IMR-90 (cell line): Measurements from ENCODE around the gene PGRMC1. TPM values are rescaled to one million over a fixed set of nuclear protein-coding genes. Genes with fewer than 3 reads are reported as not detected.

Experiments used
- ATAC-seq: fragments of 200-7000 bp; cut with Tn5 transposase; 2 replicates; pipeline ENCODE4 v1.9.1; 2020; ENCODE audit warnings: low read depth, mild to moderate bottlenecking, moderate library complexity
- BruUV-seq: library from RNA; stranded (reverse); fragments of 400-500 nt; replicated peaks from 2 replicates; lab custom pipeline; 2021; lab: Mats Ljungman, UMichigan
- CTCF ChIA-PET: fragments of 300-600 bp; formaldehyde crosslinking; extraction: SDS; loops from one replicate; lab custom pipeline; 2021; ENCODE audit warnings: antibody characterized with exemption; lab: Yijun Ruan, JAX
- POLR2A ChIA-PET: fragments of 300-600 bp; sonication (Branson Sonifier 250); formaldehyde crosslinking; loops from one replicate; lab custom pipeline; 2022; ENCODE audit warnings: antibody characterized with exemption; ENCODE audit not compliant: unreplicated experiment; lab: Charles Lee
- DNase-seq: peaks from one replicate; pipeline ENCODE4 v3.0.0; 2013
- H2AFZ ChIP-seq: replicated peaks from 2 replicates; pipeline ENCODE3; 2013; ENCODE audit warnings: low read length, mild to moderate bottlenecking; ENCODE audit not compliant: poor library complexity
- H2AK5ac ChIP-seq: 2 replicates; pipeline ENCODE4 v1.6.1; 2013; ENCODE audit warnings: low read depth, low read length, inconsistent platforms
- H2AK9ac ChIP-seq: replicated peaks from 2 replicates; pipeline ENCODE3; 2013; ENCODE audit warnings: mild to moderate bottlenecking, low read depth, low read length, moderate library complexity; ENCODE audit not compliant: poor library complexity
- H2BK120ac ChIP-seq: 2 replicates; pipeline ENCODE4 v1.6.1; 2013; ENCODE audit warnings: low read depth, low read length, inconsistent platforms
- H2BK15ac ChIP-seq: 3 replicates; pipeline ENCODE4 v1.6.1; 2013; ENCODE audit warnings: low read depth, low read length, inconsistent platforms
- H2BK20ac ChIP-seq: 2 replicates; pipeline ENCODE4 v1.6.1; 2013; ENCODE audit warnings: low read depth, mild to moderate bottlenecking, inconsistent platforms, low read length, moderate library complexity
- H2BK5ac ChIP-seq: 2 replicates; pipeline ENCODE4 v1.6.1; 2013; ENCODE audit warnings: mild to moderate bottlenecking, low read depth, low read length, inconsistent platforms; ENCODE audit not compliant: poor library complexity, severe bottlenecking
- H3K14ac ChIP-seq: replicated peaks from 2 replicates; pipeline ENCODE4 v1.6.1; 2013; ENCODE audit warnings: low read depth, low read length, inconsistent platforms
- H3K18ac ChIP-seq: 2 replicates; pipeline ENCODE4 v1.6.1; 2013; ENCODE audit warnings: low read depth, low read length, control low read depth
- H3K23ac ChIP-seq: 2 replicates; pipeline ENCODE4 v1.6.1; 2013; ENCODE audit warnings: low read depth, low read length, inconsistent platforms
- H3K27ac ChIP-seq: 2 replicates; pipeline ENCODE4 v1.5.1; 2013; ENCODE audit warnings: mild to moderate bottlenecking, control low read depth, low read length; ENCODE audit not compliant: insufficient read depth
- H3K27me3 ChIP-seq: 2 replicates; pipeline ENCODE4 v1.6.1; 2013; ENCODE audit warnings: low read length; ENCODE audit not compliant: control insufficient read depth, insufficient read depth
- H3K36me3 ChIP-seq: 2 replicates; pipeline ENCODE4 v1.6.1; 2013; ENCODE audit warnings: low read length, mixed read lengths; ENCODE audit not compliant: control insufficient read depth, insufficient read depth
- H3K4ac ChIP-seq: 2 replicates; pipeline ENCODE4 v1.6.1; 2013; ENCODE audit warnings: low read depth, low read length, inconsistent platforms
- H3K4me1 ChIP-seq: 2 replicates; pipeline ENCODE4 v1.6.1; 2013; ENCODE audit warnings: low read length, mixed read lengths; ENCODE audit not compliant: control insufficient read depth, insufficient read depth
- H3K4me2 ChIP-seq: 2 replicates; pipeline ENCODE4 v1.6.1; 2013; ENCODE audit warnings: low read depth, mild to moderate bottlenecking, control low read depth, low read length, moderate library complexity
- H3K4me3 ChIP-seq: 2 replicates; pipeline ENCODE4 v1.5.1; 2013; ENCODE audit warnings: low read depth, mild to moderate bottlenecking, control low read depth, low read length, moderate library complexity; ENCODE audit not compliant: insufficient read depth
- H3K56ac ChIP-seq: 2 replicates; pipeline ENCODE4 v1.6.1; 2013; ENCODE audit warnings: low read length, inconsistent platforms; ENCODE audit not compliant: insufficient read depth; ENCODE audit errors: extremely low read depth
- H3K79me1 ChIP-seq, 2 experiments: 2 replicates each; pipeline ENCODE4 v1.6.1; 2013; ENCODE audit warnings: low read length in 2 of 2, inconsistent platforms in 1 of 2, low read depth in 1 of 2
- H3K9ac ChIP-seq: 2 replicates; pipeline ENCODE4 v1.6.1; 2013; ENCODE audit warnings: low read depth, low read length, control low read depth
- H3K9me1 ChIP-seq: 2 replicates; pipeline ENCODE4 v1.6.1; 2013; ENCODE audit warnings: low read length, inconsistent platforms; ENCODE audit not compliant: insufficient read depth
- H3K9me3 ChIP-seq: 2 replicates; pipeline ENCODE4 v1.6.1; 2013; ENCODE audit warnings: low read length; ENCODE audit not compliant: control insufficient read depth, insufficient read depth
- H4K20me1 ChIP-seq: 2 replicates; pipeline ENCODE4 v1.6.1; 2013; ENCODE audit warnings: low read length, inconsistent platforms; ENCODE audit not compliant: insufficient read depth
- H4K5ac ChIP-seq: 2 replicates; pipeline ENCODE4 v1.6.1; 2013; ENCODE audit warnings: mild to moderate bottlenecking, low read depth, low read length, control low read depth
- H4K8ac ChIP-seq, 2 experiments: 2 replicates each; pipeline ENCODE4 v1.6.1; 2013; ENCODE audit warnings: low read depth in 2 of 2, low read length in 2 of 2, control low read depth in 1 of 2, inconsistent platforms in 1 of 2
- H4K91ac ChIP-seq: 2 replicates; pipeline ENCODE4 v1.6.1; 2013; ENCODE audit warnings: low read depth, low read length, inconsistent platforms; ENCODE audit not compliant: insufficient read depth
- FOS ChIP-seq: fragments of 150-350 bp; IDR thresholded peaks from 2 replicates; pipeline ENCODE4 v1.6.1; 2016; ENCODE audit warnings: low read depth, low read length
- dilution Hi-C: fragments of 300-500 bp; cut with HindIII; formaldehyde crosslinking; loops from one replicate; pipeline ENCODE4 v1.14.3; 2018; ENCODE audit warnings: low sequenced_read_pairs; ENCODE audit not compliant: unreplicated experiment
- in situ Hi-C: fragments of 300-500 bp; cut with MboI; formaldehyde crosslinking; loops from 3 replicates; pipeline ENCODE4 v1.14.3; 2019; ENCODE audit warnings: low sequenced_read_pairs, inconsistent platforms, mixed read lengths
- intact Hi-C: fragments of 100-400 bp; cut with micrococcal nuclease; formaldehyde crosslinking; loops from 2 replicates; pipeline ENCODE4 v1.10.0; 2022
- polyA plus RNA-seq, 3 experiments: library from polyadenylated mRNA; depleted of rRNA; stranded (reverse); fragments of >200 nt; gene quantifications; 2 replicates each; pipeline ENCODE4 v1.2.3, GENCODE V29; 2012; ENCODE audit warnings: low replicate concordance in 1 of 3
- total RNA-seq: library from RNA; depleted of rRNA; stranded (reverse); fragments of >200 nt; gene quantifications from 2 replicates; pipeline ENCODE4 v1.2.3, GENCODE V29; 2012

The PGRMC1 gene
- total and polyA plus RNA-seq, 2 of the 4 experiments (the other 2 are of a cell fraction): 58.5 to 75.3 TPM

- DNase-seq (no peak), ATAC-seq (no peak)
- Histone ChIP-seq H2AK5ac (no peak overlapping the region), H4K8ac (no peak overlapping the region), H4K20me1 (no peaks in the 10 kb centered on the region), H3K9ac (no peak overlapping the region), H2BK20ac (no peak overlapping the region), H2AK9ac (no peak overlapping the region), H3K23ac (no peak overlapping the region), H2BK15ac (no peak overlapping the region), H3K27ac (no peak overlapping the region), H3K27me3 (peaks cover 2% of the 10 kb centered on the region), H4K91ac (no peak overlapping the region), H3K4me3 (no peak overlapping the region), H3K9me1 (no peaks in the 10 kb centered on the region), H3K18ac (no peak overlapping the region), H4K5ac (no peak overlapping the region), H2AFZ (no peak overlapping the region), H2BK5ac (no peak overlapping the region), H3K14ac (no peak overlapping the region), H2BK120ac (no peak overlapping the region), H3K36me3 (no peaks in the 10 kb centered on the region), H3K79me1 (no peaks in the 10 kb centered on the region), H3K9me3 (no peaks in the 10 kb centered on the region), H3K4ac (no peak overlapping the region), H3K4me1 (no peaks in the 10 kb centered on the region), H3K56ac (no peak overlapping the region), H3K4me2 (no peak overlapping the region)
- intact Hi-C loops: no loop called here
- in situ Hi-C loops: no loop called here
- TF ChIP-seq FOS: no peak
- no TSS peak for BruUV-seq
- POLR2A ChIA-PET: no interaction called here
- dilution Hi-C loops: no loop called here
- CTCF ChIA-PET: no interaction called here
These were observed 12.3 kb upstream of the PGRMC1 start for GRCh38 chrX:119223783-119224182.
